NOMO-1 treated with DMSO at 0.1 percent for 48 hours (cell line): Measurements from ENCODE around the gene CSMD2.

Experiments
- DNase-seq: peaks from one replicate; lab custom pipeline; 2025; ENCODE audit not compliant: unreplicated experiment; lab: John Stamatoyannopoulos, UW

CSMD2 gene

DNA sequence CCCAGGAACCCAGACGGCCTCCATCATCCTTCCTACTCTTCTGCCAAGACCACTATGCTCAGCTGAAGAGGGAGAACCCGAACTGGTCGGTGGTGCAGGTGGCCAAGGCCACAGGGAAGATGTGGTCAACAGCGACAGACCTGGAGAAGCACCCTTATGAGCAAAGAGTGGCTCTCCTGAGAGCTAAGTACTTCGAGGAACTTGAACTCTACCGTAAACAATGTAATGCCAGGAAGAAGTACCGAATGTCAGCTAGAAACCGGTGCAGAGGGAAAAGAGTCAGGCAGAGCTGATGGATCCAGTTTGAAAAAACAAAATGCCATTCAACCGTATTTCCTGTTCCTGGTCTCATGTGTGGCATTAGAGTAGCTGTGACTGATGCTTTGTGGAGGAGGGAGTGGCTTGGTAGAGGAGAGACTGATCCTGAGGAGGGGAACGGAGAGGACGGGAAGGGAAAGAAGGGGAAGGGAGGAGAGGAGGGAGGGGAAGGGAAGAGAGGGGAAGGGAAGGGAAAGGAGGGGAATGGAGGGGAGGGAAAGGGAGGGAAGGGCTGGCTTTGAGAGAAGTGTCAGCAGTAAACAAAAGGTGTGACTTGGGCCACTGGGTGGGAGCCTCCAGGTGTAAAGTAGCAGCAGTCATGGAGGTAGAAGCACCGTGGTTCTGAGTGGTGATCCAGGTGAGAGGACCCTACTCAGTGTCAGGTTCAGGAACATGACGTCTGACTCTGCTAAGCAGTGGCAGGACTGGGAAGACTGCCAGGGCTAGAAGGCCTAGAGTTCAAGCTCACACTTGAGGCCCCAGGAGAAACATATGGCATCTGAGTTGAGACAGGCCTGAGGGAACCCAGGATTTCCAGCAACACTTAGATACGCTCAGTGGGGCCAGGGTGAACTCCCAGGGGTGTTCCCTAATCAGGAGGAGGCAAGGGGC is 300.3 kb downstream of the CSMD2 start:
- no peak for DNase-seq

- DNase-seq: no peak
Observed at GRCh38 chr1:33863779-33864178, 301.3 kb downstream of the CSMD2 start, which contains the start of gene HMGB4. Gene HMGB4 (plus strand): TSS chr1:33864079. CDS start chr1:33864192, 113 bp downstream.

- no peak for DNase-seq
Observed at GRCh38 chr1:33860671-33861070, 304.4 kb downstream of the CSMD2 start.

- no peak for DNase-seq
Observed at GRCh38 chr1:33854091-33854490, 310.9 kb downstream of the CSMD2 start.

DNA sequence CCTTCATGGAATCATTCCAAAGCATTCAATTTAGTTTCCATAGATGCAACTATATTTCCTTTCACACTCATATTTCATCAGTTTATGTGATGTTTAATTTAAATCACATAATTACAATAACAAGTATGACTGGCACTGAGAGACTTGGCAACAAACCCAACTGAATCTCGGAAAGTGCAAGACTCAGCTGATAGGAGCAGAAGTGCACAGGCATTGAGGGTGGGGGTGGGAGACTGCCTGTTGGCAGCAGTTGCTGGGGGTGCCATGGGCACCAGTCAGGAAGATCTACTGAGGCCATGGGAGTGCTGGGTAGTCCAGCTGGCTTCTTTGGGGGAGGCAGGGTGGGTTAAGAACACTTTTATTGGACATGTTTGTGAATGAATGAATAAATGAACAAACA is 311.6 kb downstream of the CSMD2 start:
- no peak for DNase-seq

DNA sequence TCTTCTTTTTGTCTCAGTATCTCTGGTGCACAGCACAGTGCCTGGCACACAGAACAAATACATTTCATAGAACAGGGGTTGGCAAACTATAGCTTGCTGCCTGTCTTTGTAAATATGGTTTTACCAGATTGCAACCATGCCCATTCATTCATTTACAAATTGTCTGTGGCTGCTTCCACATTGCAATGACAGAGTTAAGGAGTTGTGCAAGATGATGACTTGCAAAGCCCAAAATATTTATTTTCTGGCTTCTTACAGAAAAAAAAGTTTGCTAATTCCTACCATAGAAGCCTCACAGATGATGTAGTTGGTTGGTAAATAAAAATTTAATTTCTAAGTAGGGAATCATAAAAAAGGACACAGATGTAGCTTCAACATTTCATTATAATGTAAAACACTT is 312.3 kb downstream of the CSMD2 start:
- DNase-seq: peak; percentile 60

- DNase-seq: no peak
Observed at GRCh38 chr1:33850481-33850880, 314.5 kb downstream of the CSMD2 start.

GRCh38 chr1:33849211-33849610 is 315.8 kb downstream of the CSMD2 start:
- no peak for DNase-seq

GRCh38 chr1:33848205-33848937 is 316.7 kb downstream of the CSMD2 start:
- no peak for DNase-seq

GRCh38 chr1:33846861-33847260 is 318.2 kb downstream of the CSMD2 start:
- no peak for DNase-seq

DNA sequence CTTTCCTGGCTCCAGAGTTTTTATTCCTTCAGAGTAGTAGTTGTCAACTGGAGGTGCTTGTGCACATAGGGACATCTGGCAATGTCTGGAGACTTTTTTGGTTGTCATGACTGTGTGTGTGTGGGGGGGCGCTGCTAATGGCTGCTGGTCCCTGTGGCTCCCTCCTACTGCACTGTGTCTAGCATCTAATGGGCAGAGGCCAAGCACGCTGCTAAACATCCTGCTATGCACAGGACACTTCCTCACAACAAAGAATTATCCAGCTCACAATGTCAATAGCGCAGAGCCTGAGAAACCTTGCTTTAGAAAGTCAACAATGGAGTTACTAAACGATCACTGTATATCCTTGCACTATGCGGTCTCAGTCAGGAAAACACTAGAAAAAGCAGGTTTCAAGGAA is 320.9 kb downstream of the CSMD2 start:
- no peak for DNase-seq

- DNase-seq: no peak
Observed at GRCh38 chr1:33842348-33842747, 322.7 kb downstream of the CSMD2 start.

GRCh38 chr1:33841494-33841893 is 323.5 kb downstream of the CSMD2 start:
- DNase-seq: no peak

GRCh38 chr1:33837635-33838034 is 327.4 kb downstream of the CSMD2 start:
- DNase-seq: no peak

GRCh38 chr1:33836911-33837310 is 328.1 kb downstream of the CSMD2 start:
- DNase-seq: no peak

- DNase-seq: no peak
Observed at GRCh38 chr1:33828654-33829053, 336.4 kb downstream of the CSMD2 start.

DNA sequence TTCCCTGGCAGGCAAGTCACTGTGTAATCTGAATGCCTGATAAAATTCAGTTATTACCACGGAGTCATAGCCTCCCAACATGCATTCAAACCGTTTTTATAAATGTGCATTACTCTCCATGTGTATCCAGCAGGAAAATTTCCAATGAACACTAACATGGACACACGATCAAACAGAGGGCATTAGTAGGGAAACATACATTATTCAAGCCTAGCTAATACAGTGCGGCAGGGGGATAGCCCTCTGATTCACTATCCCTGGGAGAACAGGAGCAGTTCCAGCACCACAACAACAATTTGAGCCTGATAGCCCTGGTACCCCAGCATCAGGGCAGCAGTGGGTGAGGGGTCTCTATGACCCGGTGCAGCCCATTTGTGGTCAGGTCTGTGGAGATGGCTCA is 337.0 kb downstream of the CSMD2 start:
- no peak for DNase-seq

DNA sequence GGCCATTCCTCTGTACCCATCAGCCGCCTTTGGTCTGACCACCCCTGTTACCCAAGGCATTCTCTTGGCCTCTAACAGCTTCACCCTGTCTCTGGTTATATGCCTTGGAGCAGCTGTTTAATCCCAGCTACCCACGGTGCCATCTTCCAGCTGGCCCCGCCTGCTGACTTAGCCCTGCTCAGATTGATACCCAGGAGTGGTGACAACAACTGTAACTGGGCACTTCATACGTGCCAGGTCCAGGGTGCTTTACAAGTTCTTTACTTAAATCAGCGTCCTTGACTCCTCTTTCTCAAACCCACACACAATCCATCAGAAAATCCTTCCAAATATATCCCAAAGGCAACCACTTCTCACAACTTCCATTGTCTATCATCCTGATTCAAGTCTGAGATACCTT is 338.3 kb downstream of the CSMD2 start:
- no peak for DNase-seq

GRCh38 chr1:33826311-33826710 is 338.7 kb downstream of the CSMD2 start:
- DNase-seq: no peak

GRCh38 chr1:33825506-33825905 is 339.5 kb downstream of the CSMD2 start:
- no peak for DNase-seq

DNA sequence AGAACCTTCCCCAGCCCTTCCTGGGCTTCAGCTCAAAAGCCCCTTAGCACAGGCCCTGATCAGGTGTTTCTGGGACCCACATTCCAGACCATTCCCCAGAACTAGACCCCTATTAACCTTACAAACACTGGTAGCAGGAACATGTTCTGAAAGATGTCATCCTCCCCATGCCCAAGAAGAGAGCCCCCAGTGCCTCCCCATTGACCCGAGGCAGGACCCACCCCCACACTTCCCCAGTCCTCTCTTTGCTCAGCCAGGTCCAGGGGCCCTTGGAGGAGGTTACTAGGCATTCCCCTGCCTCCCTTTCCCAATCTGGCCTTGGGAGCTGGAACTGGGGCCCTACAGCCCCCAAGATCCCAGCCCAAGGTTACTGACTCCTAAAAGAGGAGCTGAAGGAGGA is 340.1 kb downstream of the CSMD2 start:
- no peak for DNase-seq

- no peak for DNase-seq
Observed at GRCh38 chr1:33824321-33824720, 340.7 kb downstream of the CSMD2 start.
